Measurements from ENCODE around the gene CACNG3. TPM values are rescaled to one million over a fixed set of nuclear protein-coding genes. Genes with fewer than 3 reads are reported as not detected.

CACNG3 gene
- total and polyA plus RNA-seq, 2 of the 13 experiments (the other 11 are each of a cell fraction or from before 2014, with no cell fraction given): not detected

DNA sequence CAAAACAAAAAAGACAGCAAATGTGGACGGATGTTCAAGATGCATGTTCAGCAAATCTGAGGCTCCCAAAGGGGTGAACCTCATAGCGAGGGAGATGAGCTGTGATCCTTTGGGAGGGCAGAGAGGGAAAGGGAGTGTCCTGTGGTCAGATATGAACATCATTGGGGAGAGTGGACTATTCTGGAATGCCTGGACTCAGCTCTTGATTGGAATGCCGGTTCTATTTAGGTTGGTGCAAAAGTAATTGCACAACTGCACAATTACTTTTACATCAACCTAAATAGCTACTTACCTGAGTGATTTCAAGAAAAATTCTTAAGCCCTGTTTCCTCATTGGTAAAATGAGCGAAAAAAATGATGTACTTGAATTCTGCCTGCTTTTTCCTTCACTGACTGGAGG is 89.6 kb downstream of the CACNG3 start:
- intact Hi-C loops (cut with micrococcal nuclease; ENCODE audit: unreplicated experiment) (no loop called here), in situ Hi-C loops (cut with HindIII; ENCODE audit: extremely low pct_ligation_motif_present, low pct_unique_long_range_greater_than_20kb) (no loop called here)
- peaks cover 9% of the 10 kb centered on the region; the same call in 1 of the 2 replicates for H3K4me1 ChIP-seq (ENCODE audit: insufficient read depth, low read length)
- H3K4me3 ChIP-seq (replicated peaks in 1 of 3; ENCODE audit: insufficient read depth in 1 of 3, low read depth in 2 of 3, low read length in 3 of 3): no peak overlapping the region
- TF ChIP-seq RARA (CRISPR knock-in tag; IDR thresholded peaks at IDR 0.05) (no peak), MAFK (conservative IDR thresholded peaks at IDR 0.05 in 1 of 2, IDR thresholded peaks at IDR 0.05 in 1 of 2; ENCODE audit: low read length in 2 of 2) (peak in 1 of 2 experiments; percentile 7; a peak in 1 of 4 replicates), CEBPB (IDR thresholded peaks at IDR 0.05; ENCODE audit: borderline replicate concordance, low read depth, low read length) (peak; percentile 26; the same call in 1 of the 2 replicates), KLF9 (CRISPR knock-in tag; IDR thresholded peaks at IDR 0.05; ENCODE audit: low read depth) (no peak), NFIB (CRISPR knock-in tag; IDR thresholded peaks at IDR 0.05; ENCODE audit: borderline replicate concordance) (no peak), AHR (CRISPR knock-in tag; IDR thresholded peaks at IDR 0.05) (no peak)
- TF ChIP-seq, protein P1, sequence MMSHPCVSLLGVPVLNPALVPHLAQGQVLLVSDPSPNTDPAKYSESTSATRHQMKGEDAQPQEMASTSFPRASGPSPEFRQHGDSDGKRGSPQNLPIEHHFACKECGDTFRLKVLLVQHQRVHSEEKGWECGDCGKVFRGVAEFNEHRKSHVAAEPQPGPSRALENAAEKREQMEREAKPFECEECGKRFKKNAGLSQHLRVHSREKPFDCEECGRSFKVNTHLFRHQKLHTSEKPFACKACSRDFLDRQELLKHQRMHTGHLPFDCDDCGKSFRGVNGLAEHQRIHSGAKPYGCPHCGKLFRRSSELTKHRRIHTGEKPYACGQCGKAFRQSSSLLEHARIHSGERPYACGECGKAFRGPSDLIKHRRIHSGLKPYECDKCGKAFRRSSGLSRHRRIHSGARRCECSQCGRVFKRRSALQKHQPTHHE (CRISPR knock-in tag; IDR thresholded peaks at IDR 0.05; ENCODE audit: borderline replicate concordance): no peak
- WGBS (ENCODE audit: low lambda C conversion rate): 16% methylated on average over 4 of the region's 4 CpGs
- H3K36me3 ChIP-seq (replicated peaks in 1 of 2; ENCODE audit: control insufficient read depth in 1 of 2, insufficient read depth in 2 of 2, low read length in 2 of 2): no peaks in the 10 kb centered on the region
- no peaks in the 10 kb centered on the region for H4K20me1 ChIP-seq (ENCODE audit: insufficient read depth, low read length)
- ChIA-PET POLR2A (no interaction called here), CTCF (ENCODE audit: low intra/inter-chr PET ratio, low total read pairs) (no interaction called here)
- FAIRE-seq (no peak), DNase-seq (ENCODE audit: low spot score) (no peak), ATAC-seq (no peak)
- no peak overlapping the region for H2AFZ ChIP-seq (ENCODE audit: low read length)
- no peak overlapping the region for H3K4me2 ChIP-seq (ENCODE audit: low read depth, low read length)
- no peaks in the 10 kb centered on the region; a peak in 3 of 5 replicates for H3K27me3 ChIP-seq (ENCODE audit: control insufficient read depth in 1 of 2, insufficient read depth in 2 of 2, low read length in 2 of 2)
- H3K9ac ChIP-seq (ENCODE audit: insufficient read depth, low read depth, low read length): no peak overlapping the region
- no peaks in the 10 kb centered on the region for H3K9me3 ChIP-seq (ENCODE audit: low read length)
- BruUV-seq (replicated peaks): no TSS peak
- no peaks in the 10 kb centered on the region for H3K79me2 ChIP-seq (ENCODE audit: insufficient read depth, low read length)
- no peak overlapping the region for H3K27ac ChIP-seq (ENCODE audit: extremely low read length, insufficient read depth, low read length)

DNA sequence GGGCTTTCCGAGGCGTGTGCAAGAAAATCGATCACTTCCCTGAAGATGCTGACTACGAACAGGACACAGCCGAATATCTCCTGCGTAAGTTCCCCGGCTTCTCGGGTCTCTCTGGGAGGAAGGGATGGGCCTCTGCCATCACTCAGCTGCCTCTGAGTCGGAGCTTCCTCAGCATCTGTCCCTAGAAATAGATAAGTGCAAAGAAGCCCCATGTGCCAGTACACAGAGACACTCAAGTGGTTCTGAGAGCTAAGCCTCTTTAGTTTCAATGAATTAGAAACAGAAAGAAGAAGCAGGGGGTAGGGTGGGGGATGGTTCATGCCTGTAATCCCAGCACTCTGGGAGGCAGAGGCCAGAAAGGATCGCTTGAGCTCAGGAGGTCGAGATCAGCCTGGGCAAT is 90.6 kb downstream of the CACNG3 start:
- intact Hi-C loops (cut with micrococcal nuclease; ENCODE audit: unreplicated experiment) (no loop called here), in situ Hi-C loops (cut with HindIII; ENCODE audit: extremely low pct_ligation_motif_present, low pct_unique_long_range_greater_than_20kb) (no loop called here)
- Histone ChIP-seq H3K27me3 (ENCODE audit: control insufficient read depth in 1 of 2, insufficient read depth in 2 of 2, low read length in 2 of 2) (no peaks in the 10 kb centered on the region; a peak in 2 of 5 replicates), H2AFZ (ENCODE audit: low read length) (no peak overlapping the region), H3K4me1 (ENCODE audit: insufficient read depth, low read length) (peaks cover 9% of the 10 kb centered on the region; the same call in 1 of the 2 replicates), H3K27ac (ENCODE audit: extremely low read length, insufficient read depth, low read length) (no peak overlapping the region), H3K36me3 (replicated peaks in 1 of 2; ENCODE audit: control insufficient read depth in 1 of 2, insufficient read depth in 2 of 2, low read length in 2 of 2) (no peaks in the 10 kb centered on the region), H4K20me1 (ENCODE audit: insufficient read depth, low read length) (no peaks in the 10 kb centered on the region), H3K9me3 (ENCODE audit: low read length) (no peaks in the 10 kb centered on the region), H3K9ac (ENCODE audit: insufficient read depth, low read depth, low read length) (no peak overlapping the region), H3K79me2 (ENCODE audit: insufficient read depth, low read length) (no peaks in the 10 kb centered on the region), H3K4me2 (ENCODE audit: low read depth, low read length) (no peak overlapping the region), H3K4me3 (replicated peaks in 1 of 3; ENCODE audit: insufficient read depth in 1 of 3, low read depth in 2 of 3, low read length in 3 of 3) (no peak overlapping the region)
- DNase-seq (ENCODE audit: low spot score): no peak
- ChIA-PET CTCF (ENCODE audit: low intra/inter-chr PET ratio, low total read pairs) (no interaction called here), POLR2A (no interaction called here)
- no TSS peak for BruUV-seq (replicated peaks)
- FAIRE-seq: no peak
- 50% methylated on average over 11 of the region's 11 CpGs for WGBS (ENCODE audit: low lambda C conversion rate)
- no peak for ATAC-seq
- no peak for TF ChIP-seq TMF1 (CRISPR knock-in tag; IDR thresholded peaks at IDR 0.05; ENCODE audit: low read depth)
- TF ChIP-seq KDM1A (CRISPR knock-in tag; IDR thresholded peaks at IDR 0.05): no peak
- no peak for TF ChIP-seq ZNF614 (CRISPR knock-in tag; IDR thresholded peaks at IDR 0.05; ENCODE audit: borderline replicate concordance)
- TF ChIP-seq DPF2 (CRISPR knock-in tag; IDR thresholded peaks at IDR 0.05; ENCODE audit: borderline replicate concordance, low read depth): no peak
- no peak for TF ChIP-seq ZNF773 (CRISPR knock-in tag; IDR thresholded peaks at IDR 0.05; ENCODE audit: borderline replicate concordance)
- no peak for TF ChIP-seq ADNP (CRISPR knock-in tag; IDR thresholded peaks at IDR 0.05)
- no peak for TF ChIP-seq ASH2L (IDR thresholded peaks at IDR 0.05; ENCODE audit: insufficient read length, low read depth, low read length)
- TF ChIP-seq, protein P2, sequence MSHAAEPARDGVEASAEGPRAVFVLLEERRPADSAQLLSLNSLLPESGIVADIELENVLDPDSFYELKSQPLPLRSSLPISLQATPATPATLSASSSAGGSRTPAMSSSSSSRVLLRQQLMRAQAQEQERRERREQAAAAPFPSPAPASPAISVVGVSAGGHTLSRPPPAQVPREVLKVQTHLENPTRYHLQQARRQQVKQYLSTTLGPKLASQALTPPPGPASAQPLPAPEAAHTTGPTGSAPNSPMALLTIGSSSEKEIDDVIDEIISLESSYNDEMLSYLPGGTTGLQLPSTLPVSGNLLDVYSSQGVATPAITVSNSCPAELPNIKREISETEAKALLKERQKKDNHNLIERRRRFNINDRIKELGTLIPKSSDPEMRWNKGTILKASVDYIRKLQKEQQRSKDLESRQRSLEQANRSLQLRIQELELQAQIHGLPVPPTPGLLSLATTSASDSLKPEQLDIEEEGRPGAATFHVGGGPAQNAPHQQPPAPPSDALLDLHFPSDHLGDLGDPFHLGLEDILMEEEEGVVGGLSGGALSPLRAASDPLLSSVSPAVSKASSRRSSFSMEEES (CRISPR knock-in tag; IDR thresholded peaks at IDR 0.05): no peak
- no peak for TF ChIP-seq NBN (conservative IDR thresholded peaks at IDR 0.05)
